GM19452 (cell line): ENCODE measurements around the gene NAA10.

Experiments
- ATAC-seq: cut with Tn5 transposase; IDR thresholded peaks from one replicate; pipeline ENCODE4 v1.9.1; 2021; ENCODE audit not compliant: unreplicated experiment

Gene NAA10

GRCh38 chrX:153967536-153968224 lies 32.8 kb upstream of the NAA10 start:
- no peak for ATAC-seq

- ATAC-seq, result no peak
These were observed 32.2 kb upstream of the NAA10 start for GRCh38 chrX:153966841-153967535.

GRCh38 chrX:153966283-153966688 lies 31.4 kb upstream of the NAA10 start:
- no peak for ATAC-seq

GRCh38 chrX:153965406-153965805 lies 30.6 kb upstream of the NAA10 start:
- ATAC-seq, result no peak

- ATAC-seq, result no peak
These were observed 29.3 kb upstream of the NAA10 start for GRCh38 chrX:153964105-153964504.

GRCh38 chrX:153963546-153963945 lies 28.7 kb upstream of the NAA10 start:
- ATAC-seq, result no peak

- no peak for ATAC-seq
These were observed 26.5 kb upstream of the NAA10 start for GRCh38 chrX:153961292-153961691.

GRCh38 chrX:153960786-153961185 lies 25.9 kb upstream of the NAA10 start:
- no peak for ATAC-seq

GRCh38 chrX:153960077-153960476 lies 25.2 kb upstream of the NAA10 start:
- ATAC-seq, result no peak

- no peak for ATAC-seq
These were observed 24.8 kb upstream of the NAA10 start for GRCh38 chrX:153959649-153960048.

GRCh38 chrX:153958605-153959004 lies 23.8 kb upstream of the NAA10 start:
- no peak for ATAC-seq

GRCh38 chrX:153957224-153957623 lies 22.4 kb upstream of the NAA10 start:
- no peak for ATAC-seq

- ATAC-seq, result no peak
These were observed 21.4 kb upstream of the NAA10 start for GRCh38 chrX:153956044-153956907.

GRCh38 chrX:153955228-153955732 lies 20.4 kb upstream of the NAA10 start:
- ATAC-seq, result no peak

- no peak for ATAC-seq
These were observed 19.9 kb upstream of the NAA10 start for GRCh38 chrX:153954558-153955227.

- ATAC-seq, result no peak
These were observed 19.2 kb upstream of the NAA10 start for GRCh38 chrX:153953892-153954557.

GRCh38 chrX:153953342-153953830 lies 18.5 kb upstream of the NAA10 start:
- no peak for ATAC-seq

GRCh38 chrX:153952373-153953026 lies 17.7 kb upstream of the NAA10 start:
- ATAC-seq, result no peak

- no peak for ATAC-seq
These were observed 17.0 kb upstream of the NAA10 start for GRCh38 chrX:153951683-153952372.
